K562 (cell line): Measurements from ENCODE around the gene FKRP. TPM values are rescaled to one million over a fixed set of nuclear protein-coding genes. Genes with fewer than 3 reads are reported as not detected.

Experiments
- ARID1B ChIP-seq: fragments of 450-650 bp; IDR thresholded peaks from 2 replicates; pipeline ENCODE4 v1.6.1; 2016; ENCODE audit warnings: antibody characterized with exemption, mild to moderate bottlenecking, inconsistent platforms
- CSDE1 ChIP-seq, 2 experiments: fragments of 450-650 bp; IDR thresholded peaks; 2 replicates each; pipeline ENCODE4 v1.6.1; 2016; ENCODE audit warnings: mild to moderate bottlenecking in 1 of 2
- ESRRA ChIP-seq: fragments of 450-650 bp; IDR thresholded peaks from 2 replicates; pipeline ENCODE4 v1.6.1; 2014; ENCODE audit warnings: low read depth, mild to moderate bottlenecking, moderate library complexity, borderline replicate concordance
- NCOR1 ChIP-seq: fragments of 450-650 bp; IDR thresholded peaks from 2 replicates; pipeline ENCODE4 v1.6.1; 2016; ENCODE audit warnings: mild to moderate bottlenecking, moderate library complexity
- NR2F6 ChIP-seq: fragments of 450-650 bp; formaldehyde crosslinking; IDR thresholded peaks from 2 replicates; pipeline ENCODE4 v1.4.0; 2020; ENCODE audit warnings: mild to moderate bottlenecking
- POLR3A ChIP-seq: IDR thresholded peaks from 2 replicates; pipeline ENCODE4 v1.6.1; 2011; ENCODE audit warnings: borderline replicate concordance, mild to moderate bottlenecking, moderate library complexity; ENCODE audit not compliant: insufficient read length, insufficient read depth; ENCODE audit errors: extremely low read depth
- RAD21 ChIP-seq, 2 experiments: fragments of 250-450 bp in 1 of 2; fragments of 450-650 bp in 1 of 2; sonication (Bioruptor Pico) in 1 of 2; formaldehyde crosslinking in 1 of 2; IDR thresholded peaks in 1 of 2; conservative IDR thresholded peaks in 1 of 2; 2 replicates each; pipeline versions ENCODE4 v1.4.0 to v1.8.0; 2020 to 2022; ENCODE audit warnings: mild to moderate bottlenecking in 2 of 2, moderate library complexity in 1 of 2
- RBM14 ChIP-seq: fragments of 200-400 bp; formaldehyde crosslinking; IDR thresholded peaks from 2 replicates; pipeline ENCODE4 v1.6.1; 2018; ENCODE audit warnings: low read depth, mild to moderate bottlenecking, low read length, moderate library complexity, borderline replicate concordance; ENCODE audit not compliant: insufficient read depth
- SIN3B ChIP-seq: fragments of 450-650 bp; IDR thresholded peaks from 2 replicates; pipeline ENCODE4 v1.6.1; 2017; ENCODE audit warnings: low read depth, mild to moderate bottlenecking, moderate library complexity
- ZBTB7A ChIP-seq: IDR thresholded peaks from 2 replicates; pipeline ENCODE4 v1.6.1; 2011; ENCODE audit warnings: low read depth, mild to moderate bottlenecking, low read length, moderate library complexity, borderline replicate concordance; ENCODE audit not compliant: control insufficient read depth
- ZKSCAN3 ChIP-seq: fragments of 250-450 bp; sonication (Bioruptor Pico); IDR thresholded peaks from 2 replicates; pipeline ENCODE4 v1.4.0; 2020
- ZNF24 ChIP-seq: fragments of 450-650 bp; IDR thresholded peaks from 2 replicates; pipeline ENCODE4 v1.6.1; 2016
- ZNF699 ChIP-seq: fragments of 250-450 bp; sonication (Bioruptor Pico); IDR thresholded peaks from 2 replicates; pipeline ENCODE4 v1.8.0; 2021; ENCODE audit warnings: mild to moderate bottlenecking, moderate library complexity; ENCODE audit not compliant: insufficient replicate concordance
- polyA plus RNA-seq, 8 experiments: library from polyadenylated mRNA; depleted of rRNA in 4 of 8; stranded (reverse) in 5 of 8; unstranded in 3 of 8; fragments of >200 nt; fragmentation: Nextera tagmentation in 2 of 8; fragmentation: Illumina TruSeq in 1 of 8; extraction: Ambion mirVana in 2 of 8; extraction: Trizol in 1 of 8; gene quantifications; 2 replicates each; pipeline versions ENCODE4 v1.2.1 to v1.2.3, GENCODE V29; 2011 to 2014; ENCODE audit warnings: inconsistent platforms in 1 of 8, missing spikeins in 1 of 8
- total RNA-seq, 7 experiments: library from RNA; depleted of rRNA in 6 of 7; stranded (reverse); fragments of >200 nt in 6 of 7; fragmentation: Illumina TruSeq in 2 of 7; extraction: Trizol in 2 of 7; gene quantifications; 2 replicates each; pipeline versions ENCODE4 v1.2.1 to v1.2.3, GENCODE V29; 2011 to 2021; ENCODE audit warnings: low replicate concordance in 1 of 7
- TF ChIP-seq, protein P1 (sequence below): fragments of 450-650 bp; IDR thresholded peaks from 2 replicates; pipeline ENCODE4 v1.7.1; 2018; ENCODE audit warnings: mild to moderate bottlenecking, low read depth; ENCODE audit not compliant: partially characterized antibody
- TF ChIP-seq, protein P2 (sequence below): fragments of 250-450 bp; sonication (Bioruptor Pico); IDR thresholded peaks from 2 replicates; pipeline ENCODE4 v1.8.0; 2022; ENCODE audit warnings: inconsistent platforms, mild to moderate bottlenecking, moderate library complexity, borderline replicate concordance
- TF ChIP-seq, protein P3 (sequence below): IDR thresholded peaks from 2 replicates; pipeline ENCODE4 v1.6.1; 2011; ENCODE audit warnings: borderline replicate concordance, low read depth, mild to moderate bottlenecking, moderate library complexity, low read length; ENCODE audit not compliant: insufficient read depth, poor library complexity, severe bottlenecking
- TF ChIP-seq, protein P4 (sequence below): fragments of 250-450 bp; sonication (Bioruptor Pico); IDR thresholded peaks from 2 replicates; pipeline ENCODE4 v1.8.0; 2022; ENCODE audit warnings: moderate library complexity, mild to moderate bottlenecking, inconsistent platforms

The FKRP gene
- total and polyA plus RNA-seq, 9 of the 15 experiments (the other 6 are each of a cell fraction or from before 2014, with no cell fraction given) = 0.68 to 16.1 (median 6.5) TPM

DNA sequence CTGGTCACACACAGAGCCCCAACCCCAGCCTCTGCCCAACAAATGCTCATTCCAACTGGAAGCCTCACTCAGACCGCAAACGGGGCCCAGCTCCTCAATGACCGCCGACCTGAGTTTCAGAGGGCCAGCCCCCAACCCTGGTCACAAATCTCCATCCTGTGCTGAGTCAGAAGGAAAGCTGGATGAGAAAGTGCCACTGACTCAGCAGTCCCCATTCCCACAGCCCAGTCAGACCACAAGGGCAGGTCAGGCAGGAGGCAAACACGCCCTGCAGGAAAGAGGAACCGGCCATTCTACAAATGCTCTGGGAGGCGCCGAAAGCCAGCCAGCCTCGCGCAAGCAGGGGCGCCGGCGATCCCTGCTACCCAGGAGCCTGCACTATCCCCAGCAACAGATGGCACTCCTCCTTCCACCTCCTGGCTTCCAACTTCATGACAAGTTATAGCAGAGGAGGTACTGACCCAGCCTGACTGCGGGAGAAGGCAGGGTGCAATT lies 14.8 kb upstream of the FKRP start (continued):
- peak; percentile 73; the same call in 1 of the 2 replicates for TF ChIP-seq ESRRA
- no peak for TF ChIP-seq CSDE1 (IDR thresholded peaks at IDR 0.05)
- TF ChIP-seq, protein P1, sequence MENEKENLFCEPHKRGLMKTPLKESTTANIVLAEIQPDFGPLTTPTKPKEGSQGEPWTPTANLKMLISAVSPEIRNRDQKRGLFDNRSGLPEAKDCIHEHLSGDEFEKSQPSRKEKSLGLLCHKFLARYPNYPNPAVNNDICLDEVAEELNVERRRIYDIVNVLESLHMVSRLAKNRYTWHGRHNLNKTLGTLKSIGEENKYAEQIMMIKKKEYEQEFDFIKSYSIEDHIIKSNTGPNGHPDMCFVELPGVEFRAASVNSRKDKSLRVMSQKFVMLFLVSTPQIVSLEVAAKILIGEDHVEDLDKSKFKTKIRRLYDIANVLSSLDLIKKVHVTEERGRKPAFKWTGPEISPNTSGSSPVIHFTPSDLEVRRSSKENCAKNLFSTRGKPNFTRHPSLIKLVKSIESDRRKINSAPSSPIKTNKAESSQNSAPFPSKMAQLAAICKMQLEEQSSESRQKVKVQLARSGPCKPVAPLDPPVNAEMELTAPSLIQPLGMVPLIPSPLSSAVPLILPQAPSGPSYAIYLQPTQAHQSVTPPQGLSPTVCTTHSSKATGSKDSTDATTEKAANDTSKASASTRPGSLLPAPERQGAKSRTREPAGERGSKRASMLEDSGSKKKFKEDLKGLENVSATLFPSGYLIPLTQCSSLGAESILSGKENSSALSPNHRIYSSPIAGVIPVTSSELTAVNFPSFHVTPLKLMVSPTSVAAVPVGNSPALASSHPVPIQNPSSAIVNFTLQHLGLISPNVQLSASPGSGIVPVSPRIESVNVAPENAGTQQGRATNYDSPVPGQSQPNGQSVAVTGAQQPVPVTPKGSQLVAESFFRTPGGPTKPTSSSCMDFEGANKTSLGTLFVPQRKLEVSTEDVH = no peak
- TF ChIP-seq SIN3B = no peak
- TF ChIP-seq ZBTB7A = peak; percentile 31; the same call in 1 of the 2 replicates
- peak in 1 of 2 experiments; percentile 46; a peak in 2 of 4 replicates for TF ChIP-seq RAD21 (CRISPR knock-in tag; conservative IDR thresholded peaks at IDR 0.05 in 1 of 2, IDR thresholded peaks at IDR 0.05 in 1 of 2)
- no peak for TF ChIP-seq RBM14
- no peak for TF ChIP-seq NCOR1
- no peak for TF ChIP-seq ZNF24
- TF ChIP-seq ZKSCAN3 (CRISPR knock-in tag) = no peak
- TF ChIP-seq, protein P2, sequence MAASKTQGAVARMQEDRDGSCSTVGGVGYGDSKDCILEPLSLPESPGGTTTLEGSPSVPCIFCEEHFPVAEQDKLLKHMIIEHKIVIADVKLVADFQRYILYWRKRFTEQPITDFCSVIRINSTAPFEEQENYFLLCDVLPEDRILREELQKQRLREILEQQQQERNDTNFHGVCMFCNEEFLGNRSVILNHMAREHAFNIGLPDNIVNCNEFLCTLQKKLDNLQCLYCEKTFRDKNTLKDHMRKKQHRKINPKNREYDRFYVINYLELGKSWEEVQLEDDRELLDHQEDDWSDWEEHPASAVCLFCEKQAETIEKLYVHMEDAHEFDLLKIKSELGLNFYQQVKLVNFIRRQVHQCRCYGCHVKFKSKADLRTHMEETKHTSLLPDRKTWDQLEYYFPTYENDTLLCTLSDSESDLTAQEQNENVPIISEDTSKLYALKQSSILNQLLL = no peak
- no peak for TF ChIP-seq NR2F6 (CRISPR knock-in tag)
- no peak for TF ChIP-seq ZNF699 (CRISPR knock-in tag)
- TF ChIP-seq POLR3A = no peak
- TF ChIP-seq ARID1B = peak; percentile 63
- TF ChIP-seq, protein P3, sequence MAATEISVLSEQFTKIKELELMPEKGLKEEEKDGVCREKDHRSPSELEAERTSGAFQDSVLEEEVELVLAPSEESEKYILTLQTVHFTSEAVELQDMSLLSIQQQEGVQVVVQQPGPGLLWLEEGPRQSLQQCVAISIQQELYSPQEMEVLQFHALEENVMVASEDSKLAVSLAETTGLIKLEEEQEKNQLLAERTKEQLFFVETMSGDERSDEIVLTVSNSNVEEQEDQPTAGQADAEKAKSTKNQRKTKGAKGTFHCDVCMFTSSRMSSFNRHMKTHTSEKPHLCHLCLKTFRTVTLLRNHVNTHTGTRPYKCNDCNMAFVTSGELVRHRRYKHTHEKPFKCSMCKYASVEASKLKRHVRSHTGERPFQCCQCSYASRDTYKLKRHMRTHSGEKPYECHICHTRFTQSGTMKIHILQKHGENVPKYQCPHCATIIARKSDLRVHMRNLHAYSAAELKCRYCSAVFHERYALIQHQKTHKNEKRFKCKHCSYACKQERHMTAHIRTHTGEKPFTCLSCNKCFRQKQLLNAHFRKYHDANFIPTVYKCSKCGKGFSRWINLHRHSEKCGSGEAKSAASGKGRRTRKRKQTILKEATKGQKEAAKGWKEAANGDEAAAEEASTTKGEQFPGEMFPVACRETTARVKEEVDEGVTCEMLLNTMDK = no peak
- TF ChIP-seq, protein P4, sequence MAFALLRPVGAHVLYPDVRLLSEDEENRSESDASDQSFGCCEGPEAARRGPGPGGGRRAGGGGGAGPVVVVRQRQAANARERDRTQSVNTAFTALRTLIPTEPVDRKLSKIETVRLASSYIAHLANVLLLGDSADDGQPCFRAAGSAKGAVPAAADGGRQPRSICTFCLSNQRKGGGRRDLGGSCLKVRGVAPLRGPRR = no peak
